ENCODE results near the gene COLEC12.

COLEC12 gene

DNA sequence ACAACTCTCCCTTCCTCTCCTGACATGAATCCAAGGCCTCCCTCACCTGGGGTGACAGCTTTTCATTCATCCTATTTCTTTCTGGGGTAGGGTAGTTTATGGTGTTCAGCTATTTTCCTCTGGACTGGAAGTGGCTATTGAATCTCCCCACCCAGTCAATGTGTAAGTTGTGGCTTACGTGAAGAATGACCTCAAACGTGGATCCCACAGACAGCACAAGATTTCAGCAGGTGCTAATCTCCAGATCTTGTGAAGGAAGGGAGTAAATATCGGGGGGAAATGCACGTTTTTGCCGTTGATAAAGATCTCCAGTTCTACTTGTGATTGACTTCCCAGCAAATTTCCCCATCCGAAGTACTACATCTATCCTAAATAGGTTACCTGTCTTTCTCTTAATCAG is 161.3 kb downstream of the COLEC12 start:
- TF ChIP-seq, protein P1, sequence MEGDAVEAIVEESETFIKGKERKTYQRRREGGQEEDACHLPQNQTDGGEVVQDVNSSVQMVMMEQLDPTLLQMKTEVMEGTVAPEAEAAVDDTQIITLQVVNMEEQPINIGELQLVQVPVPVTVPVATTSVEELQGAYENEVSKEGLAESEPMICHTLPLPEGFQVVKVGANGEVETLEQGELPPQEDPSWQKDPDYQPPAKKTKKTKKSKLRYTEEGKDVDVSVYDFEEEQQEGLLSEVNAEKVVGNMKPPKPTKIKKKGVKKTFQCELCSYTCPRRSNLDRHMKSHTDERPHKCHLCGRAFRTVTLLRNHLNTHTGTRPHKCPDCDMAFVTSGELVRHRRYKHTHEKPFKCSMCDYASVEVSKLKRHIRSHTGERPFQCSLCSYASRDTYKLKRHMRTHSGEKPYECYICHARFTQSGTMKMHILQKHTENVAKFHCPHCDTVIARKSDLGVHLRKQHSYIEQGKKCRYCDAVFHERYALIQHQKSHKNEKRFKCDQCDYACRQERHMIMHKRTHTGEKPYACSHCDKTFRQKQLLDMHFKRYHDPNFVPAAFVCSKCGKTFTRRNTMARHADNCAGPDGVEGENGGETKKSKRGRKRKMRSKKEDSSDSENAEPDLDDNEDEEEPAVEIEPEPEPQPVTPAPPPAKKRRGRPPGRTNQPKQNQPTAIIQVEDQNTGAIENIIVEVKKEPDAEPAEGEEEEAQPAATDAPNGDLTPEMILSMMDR (IDR thresholded peaks at IDR 0.05), result no peak

- TF ChIP-seq, protein P1 (IDR thresholded peaks at IDR 0.05), result no peak
These were observed 163.8 kb downstream of the COLEC12 start for GRCh38 chr18:336713-337112.

GRCh38 chr18:335733-336132 is 164.8 kb downstream of the COLEC12 start:
- TF ChIP-seq, protein P1 (IDR thresholded peaks at IDR 0.05), result no peak

DNA sequence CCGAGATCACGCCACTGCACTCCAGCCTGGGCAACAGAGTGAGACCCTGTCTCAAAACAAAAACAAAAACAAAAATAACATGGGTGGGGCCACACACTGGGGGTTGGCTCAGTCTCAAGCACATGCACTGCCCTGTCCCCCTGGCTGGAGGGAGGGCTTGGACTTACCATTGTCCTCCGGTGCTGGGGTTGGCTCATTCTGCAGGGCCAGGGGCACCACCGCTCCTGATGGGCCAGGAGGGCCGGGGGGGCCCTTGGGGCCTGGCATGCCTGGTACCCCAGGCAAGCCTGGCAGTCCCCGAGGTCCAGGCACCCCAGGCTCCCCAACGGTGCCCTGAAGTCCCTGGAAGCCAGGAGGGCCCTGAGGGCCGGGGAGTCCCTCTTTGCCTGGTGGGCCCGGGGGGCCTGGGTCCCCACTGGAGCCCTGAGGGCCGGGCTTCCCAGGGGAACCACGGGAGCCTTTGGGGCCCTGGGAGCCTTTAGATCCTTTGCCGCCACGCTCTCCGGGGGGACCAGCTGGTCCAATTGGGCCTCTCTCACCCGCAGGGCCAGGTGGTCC is 165.8 kb downstream of the COLEC12 start:
- TF ChIP-seq, protein P1 (IDR thresholded peaks at IDR 0.05), result no peak

DNA sequence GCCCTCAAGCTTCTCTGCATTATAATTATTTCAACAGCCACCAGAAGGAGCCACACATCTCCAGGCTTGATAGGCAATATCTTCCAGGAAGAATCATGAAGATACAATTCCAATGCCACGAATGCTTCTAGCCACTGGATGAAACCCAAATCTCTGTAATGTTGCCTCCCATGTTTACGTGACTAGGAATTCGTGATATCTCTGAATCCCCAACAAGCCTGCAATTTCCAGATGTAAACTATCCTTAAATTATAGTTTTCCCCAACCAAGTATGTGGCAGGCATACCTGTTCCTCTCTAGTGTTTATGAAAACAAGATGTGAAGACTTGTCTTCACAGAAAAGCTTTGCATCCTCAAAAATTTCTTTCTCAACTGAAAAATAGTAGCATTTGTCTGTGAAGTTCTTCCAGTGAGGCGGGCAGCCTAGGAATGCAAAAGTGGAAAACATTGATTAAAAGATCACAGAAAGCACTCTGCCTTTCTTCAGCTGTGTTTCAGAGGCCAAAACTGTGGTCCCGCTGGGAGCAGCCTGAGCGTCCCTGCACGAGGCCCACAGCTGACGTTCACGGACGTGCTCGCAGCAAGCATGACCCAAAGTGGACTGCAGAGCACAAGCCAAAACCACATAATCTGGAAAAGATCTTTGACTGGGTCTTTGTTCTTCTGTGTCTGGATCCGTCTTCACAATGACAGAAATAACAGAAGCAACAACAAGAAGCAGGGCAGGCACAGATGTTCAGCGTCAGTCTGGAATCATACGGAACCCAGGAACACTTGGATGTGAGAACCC is 167.6 kb downstream of the COLEC12 start:
- TF ChIP-seq, protein P1 (IDR thresholded peaks at IDR 0.05), result no peak

DNA sequence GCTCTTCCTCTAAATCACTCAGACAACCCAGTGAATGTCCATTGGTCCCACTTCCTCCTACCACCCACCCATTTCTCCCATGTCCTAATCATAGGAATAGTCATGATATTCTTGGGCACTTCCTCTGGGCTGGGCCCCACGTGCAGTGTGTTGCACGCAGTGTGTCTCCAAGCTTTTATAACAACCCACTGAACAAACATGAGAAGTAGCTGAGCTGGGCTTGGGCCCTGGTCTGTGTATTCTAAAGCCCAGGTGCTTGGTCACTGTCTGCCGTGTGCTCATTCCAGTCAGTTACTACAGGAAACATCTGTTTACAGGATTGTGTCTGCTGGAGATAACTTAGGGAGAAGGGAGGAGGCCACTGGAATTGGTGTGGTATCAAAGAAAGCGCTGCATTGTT is 168.5 kb downstream of the COLEC12 start:
- TF ChIP-seq, protein P1 (IDR thresholded peaks at IDR 0.05), result no peak

GRCh38 chr18:331221-331821 is 169.2 kb downstream of the COLEC12 start:
- TF ChIP-seq, protein P1 (IDR thresholded peaks at IDR 0.05), result no peak

Measured in LNCAP (cell line).